GM12875 (cell line): ENCODE data around the gene LGR5.

Experiments
- H3K4me3 ChIP-seq: one replicate; pipeline ENCODE4 v1.5.1; 2011; ENCODE audit warnings: low read depth, low read length, control low read depth
- TF ChIP-seq, protein P1 (sequence below): IDR thresholded peaks from 2 replicates; pipeline ENCODE4 v1.5.1; 2011; ENCODE audit warnings: low read depth, mild to moderate bottlenecking, control low read depth, inconsistent platforms, low read length, moderate library complexity, borderline replicate concordance; ENCODE audit not compliant: insufficient read depth

The LGR5 gene

DNA sequence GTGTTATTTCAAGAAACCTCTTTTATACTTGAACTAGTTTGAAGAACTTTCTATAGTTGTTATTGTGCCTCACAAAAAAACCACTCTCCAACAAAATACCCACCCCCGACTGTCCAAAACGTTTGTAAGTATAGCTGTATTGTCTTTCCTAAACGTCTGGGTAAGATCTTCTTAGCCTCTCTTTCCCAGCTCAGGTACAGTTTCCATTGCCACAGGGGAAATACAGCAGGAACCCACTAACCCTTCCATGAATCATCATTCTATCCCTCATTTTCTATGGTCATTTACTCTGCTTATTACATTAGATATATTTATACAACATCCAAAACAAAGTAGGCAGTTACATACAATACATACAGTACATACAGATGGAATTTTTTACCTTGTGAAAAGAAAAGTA lies 153.2 kb downstream of the LGR5 start:
- TF ChIP-seq, protein P1, sequence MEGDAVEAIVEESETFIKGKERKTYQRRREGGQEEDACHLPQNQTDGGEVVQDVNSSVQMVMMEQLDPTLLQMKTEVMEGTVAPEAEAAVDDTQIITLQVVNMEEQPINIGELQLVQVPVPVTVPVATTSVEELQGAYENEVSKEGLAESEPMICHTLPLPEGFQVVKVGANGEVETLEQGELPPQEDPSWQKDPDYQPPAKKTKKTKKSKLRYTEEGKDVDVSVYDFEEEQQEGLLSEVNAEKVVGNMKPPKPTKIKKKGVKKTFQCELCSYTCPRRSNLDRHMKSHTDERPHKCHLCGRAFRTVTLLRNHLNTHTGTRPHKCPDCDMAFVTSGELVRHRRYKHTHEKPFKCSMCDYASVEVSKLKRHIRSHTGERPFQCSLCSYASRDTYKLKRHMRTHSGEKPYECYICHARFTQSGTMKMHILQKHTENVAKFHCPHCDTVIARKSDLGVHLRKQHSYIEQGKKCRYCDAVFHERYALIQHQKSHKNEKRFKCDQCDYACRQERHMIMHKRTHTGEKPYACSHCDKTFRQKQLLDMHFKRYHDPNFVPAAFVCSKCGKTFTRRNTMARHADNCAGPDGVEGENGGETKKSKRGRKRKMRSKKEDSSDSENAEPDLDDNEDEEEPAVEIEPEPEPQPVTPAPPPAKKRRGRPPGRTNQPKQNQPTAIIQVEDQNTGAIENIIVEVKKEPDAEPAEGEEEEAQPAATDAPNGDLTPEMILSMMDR = no peak
- no peak overlapping the region for H3K4me3 ChIP-seq

DNA sequence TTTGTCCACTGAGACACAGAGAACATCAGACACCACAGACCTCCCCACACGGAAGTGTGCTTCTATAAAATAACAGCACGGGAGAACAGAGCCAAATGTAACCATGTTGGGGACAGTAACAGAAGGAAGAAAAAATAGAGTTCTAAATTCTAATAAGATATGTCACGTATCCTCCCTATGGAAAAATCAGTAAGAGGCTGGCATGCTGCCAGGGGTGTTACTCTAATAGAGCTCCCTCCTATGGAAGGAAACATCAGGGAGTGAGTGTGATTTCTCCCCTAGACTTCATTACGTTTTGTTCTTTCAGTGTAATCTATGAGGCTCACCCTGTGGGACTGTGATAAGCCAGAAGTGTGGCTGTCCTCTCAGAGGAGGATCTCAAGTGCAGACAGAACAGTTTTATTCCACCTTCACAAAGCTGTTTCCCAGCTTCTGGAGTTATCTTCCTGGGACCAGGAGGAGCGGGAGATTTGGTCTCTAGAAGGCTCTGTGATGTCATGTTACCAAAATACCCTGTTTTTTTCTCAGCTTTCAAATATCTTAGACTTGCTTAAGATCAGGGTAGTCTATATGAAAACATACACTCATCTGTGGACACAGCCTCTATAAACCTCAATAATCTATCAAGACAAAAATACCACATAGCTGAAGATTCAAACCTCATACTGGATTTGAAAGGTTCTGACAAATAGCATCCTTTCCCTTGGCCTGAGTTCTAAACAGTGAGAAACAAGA lies 154.8 kb downstream of the LGR5 start:
- no peak overlapping the region for H3K4me3 ChIP-seq
- TF ChIP-seq, protein P1 = no peak

DNA sequence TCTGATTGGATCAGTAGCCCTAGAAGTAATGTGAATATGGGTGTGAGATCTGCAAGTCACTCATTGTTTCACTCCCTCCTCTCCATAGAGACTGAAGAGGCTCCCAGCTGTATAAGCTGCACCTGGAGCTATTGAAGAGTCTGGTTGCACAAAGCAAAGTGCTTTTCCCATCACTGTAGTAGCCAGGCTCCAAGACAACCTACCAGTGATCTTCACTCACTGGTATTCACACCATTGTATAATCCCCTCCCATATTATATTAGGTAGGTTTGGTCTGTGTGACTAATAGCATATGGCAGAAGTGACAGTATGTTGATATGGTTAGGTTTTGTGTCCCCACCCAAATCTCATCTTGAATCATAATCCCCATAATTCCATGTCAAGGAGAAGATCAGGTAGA lies 159.6 kb downstream of the LGR5 start:
- TF ChIP-seq, protein P1 = no peak
- H3K4me3 ChIP-seq = no peak overlapping the region

GRCh38 chr12:71601546-71601945 lies 161.9 kb downstream of the LGR5 start:
- TF ChIP-seq, protein P1 = no peak
- H3K4me3 ChIP-seq = no peak overlapping the region

- no peak overlapping the region for H3K4me3 ChIP-seq
- TF ChIP-seq, protein P1 = no peak
Observed at GRCh38 chr12:71602761-71603577, 163.4 kb downstream of the LGR5 start.

DNA sequence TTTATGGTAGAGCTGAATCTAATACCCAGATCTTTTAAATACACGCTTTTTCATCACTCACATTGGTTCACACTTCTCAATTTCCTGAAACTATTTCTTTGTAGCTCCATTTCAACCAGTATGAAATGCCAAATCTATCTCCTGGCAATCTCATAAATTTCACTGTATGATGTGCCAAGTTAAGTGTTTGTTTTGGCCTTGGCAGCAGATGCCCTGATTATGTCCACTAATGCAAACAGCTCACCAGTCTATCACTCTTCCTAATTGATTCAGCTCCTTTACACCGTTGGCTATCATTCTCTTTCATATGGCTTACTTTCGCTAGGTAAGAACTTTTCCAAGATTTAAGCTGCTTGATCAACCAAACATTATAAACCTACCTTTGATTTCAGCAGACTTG lies 165.4 kb downstream of the LGR5 start:
- TF ChIP-seq, protein P1 = no peak
- H3K4me3 ChIP-seq = no peak overlapping the region
